H9 (cell line): ENCODE measurements around the gene NEUROG1. TPM values are rescaled to one million over a fixed set of nuclear protein-coding genes. Genes with fewer than 3 reads are reported as not detected.

Source experiments
- DNase-seq: peaks from one replicate; pipeline ENCODE4 v3.0.0-alpha.2; 2017
- H2AFZ ChIP-seq: one replicate; pipeline ENCODE4 v1.6.1; 2013; ENCODE audit warnings: mild to moderate bottlenecking, low read length, control low read depth, moderate library complexity
- H2AK5ac ChIP-seq: 2 replicates; pipeline ENCODE4 v1.6.1; 2013; ENCODE audit warnings: low read length, control low read depth, mixed read lengths; ENCODE audit not compliant: insufficient read length
- H2BK120ac ChIP-seq: one replicate; pipeline ENCODE4 v1.6.1; 2013; ENCODE audit warnings: low read depth, mild to moderate bottlenecking, low read length, control low read depth, inconsistent platforms; ENCODE audit not compliant: poor library complexity, severe bottlenecking
- H2BK12ac ChIP-seq: 2 replicates; pipeline ENCODE4 v1.6.1; 2013; ENCODE audit warnings: low read length, control low read depth, mixed read lengths, low read depth; ENCODE audit not compliant: insufficient read length
- H2BK15ac ChIP-seq: 2 replicates; pipeline ENCODE4 v1.6.1; 2013; ENCODE audit warnings: low read depth, low read length, control low read depth
- H2BK20ac ChIP-seq: one replicate; pipeline ENCODE4 v1.6.1; 2013; ENCODE audit warnings: low read depth, mild to moderate bottlenecking, low read length, control low read depth, inconsistent platforms; ENCODE audit not compliant: poor library complexity, severe bottlenecking
- H2BK5ac ChIP-seq: 2 replicates; pipeline ENCODE4 v1.6.1; 2013; ENCODE audit warnings: low read length, control low read depth, mixed read lengths; ENCODE audit not compliant: insufficient read length
- H3K14ac ChIP-seq: 2 replicates; pipeline ENCODE4 v1.6.1; 2013; ENCODE audit warnings: low read length, control low read depth; ENCODE audit not compliant: insufficient read depth
- H3K18ac ChIP-seq: 2 replicates; pipeline ENCODE4 v1.6.1; 2013; ENCODE audit warnings: low read depth, mild to moderate bottlenecking, mixed read lengths, low read length, control low read depth; ENCODE audit not compliant: insufficient read length
- H3K23ac ChIP-seq: 2 replicates; pipeline ENCODE4 v1.6.1; 2013; ENCODE audit warnings: low read length, control low read depth, mixed read lengths, low read depth; ENCODE audit not compliant: insufficient read length
- H3K23me2 ChIP-seq: 2 replicates; pipeline ENCODE4 v1.6.1; 2013; ENCODE audit warnings: low read depth, mild to moderate bottlenecking, mixed read lengths, low read length, control low read depth; ENCODE audit not compliant: insufficient read length, poor library complexity, severe bottlenecking
- H3K27ac ChIP-seq: 2 replicates; pipeline ENCODE4 v1.5.1; 2013; ENCODE audit warnings: low read length, control low read depth, mixed read lengths, low read depth; ENCODE audit not compliant: insufficient read length
- H3K27me3 ChIP-seq: 2 replicates; pipeline ENCODE4 v1.6.1; 2013; ENCODE audit warnings: low read length, control low read depth, inconsistent platforms; ENCODE audit not compliant: insufficient read depth
- H3K4ac ChIP-seq: 2 replicates; pipeline ENCODE4 v1.6.1; 2013; ENCODE audit warnings: low read depth, mild to moderate bottlenecking, control low read depth, inconsistent platforms, low read length, moderate library complexity
- H3K4me1 ChIP-seq: 2 replicates; pipeline ENCODE4 v1.6.1; 2013; ENCODE audit warnings: low read length, control low read depth, inconsistent platforms; ENCODE audit not compliant: insufficient read depth
- H3K4me2 ChIP-seq: 2 replicates; pipeline ENCODE4 v1.6.1; 2013; ENCODE audit warnings: low read length, control low read depth, mixed read lengths; ENCODE audit not compliant: insufficient read length, insufficient read depth
- H3K56ac ChIP-seq: 2 replicates; pipeline ENCODE4 v1.6.1; 2013; ENCODE audit warnings: low read depth, mild to moderate bottlenecking, mixed read lengths, low read length, control low read depth; ENCODE audit not compliant: insufficient read length
- H3K79me1 ChIP-seq: 2 replicates; pipeline ENCODE4 v1.6.1; 2013; ENCODE audit warnings: low read depth, mild to moderate bottlenecking, moderate library complexity, low read length, control low read depth, inconsistent platforms; ENCODE audit not compliant: insufficient read depth, poor library complexity, severe bottlenecking
- H3K79me2 ChIP-seq: 2 replicates; pipeline ENCODE4 v1.6.1; 2013; ENCODE audit warnings: low read length, control low read depth, inconsistent platforms; ENCODE audit not compliant: insufficient read depth
- H3K9ac ChIP-seq: 2 replicates; pipeline ENCODE4 v1.6.1; 2013; ENCODE audit warnings: low read length, control low read depth, mixed read lengths; ENCODE audit not compliant: insufficient read length; ENCODE audit errors: extremely low read depth
- H3K9me3 ChIP-seq: one replicate; pipeline ENCODE4 v1.6.1; 2013; ENCODE audit warnings: low read depth, low read length, inconsistent platforms; ENCODE audit not compliant: control insufficient read depth
- H3T11ph ChIP-seq: one replicate; pipeline ENCODE4 v1.6.1; 2013; ENCODE audit warnings: mild to moderate bottlenecking, low read length, control low read depth, inconsistent platforms
- H4K20me1 ChIP-seq: one replicate; pipeline ENCODE4 v1.6.1; 2013; ENCODE audit not compliant: control insufficient read depth, insufficient read length, insufficient read depth
- H4K5ac ChIP-seq: 2 replicates; pipeline ENCODE4 v1.6.1; 2013; ENCODE audit warnings: low read depth, mild to moderate bottlenecking, mixed read lengths, low read length, control low read depth; ENCODE audit not compliant: insufficient read length
- H4K8ac ChIP-seq: replicated peaks from 2 replicates; pipeline ENCODE4 v1.6.1; 2013; ENCODE audit warnings: low read length, control low read depth, mixed read lengths, low read depth; ENCODE audit not compliant: insufficient read length
- H4K91ac ChIP-seq: 2 replicates; pipeline ENCODE4 v1.6.1; 2013; ENCODE audit warnings: low read depth, mild to moderate bottlenecking, moderate library complexity, mixed read lengths, low read length, control low read depth; ENCODE audit not compliant: insufficient read length
- H3K27ac Mint-ChIP-seq, 3 experiments: 2 replicates in 2 of 3; 3 replicates in 1 of 3; pipeline ENCODE4 v1.8.0; 2020 to 2021; ENCODE audit warnings: mixed read lengths in 3 of 3, mild to moderate bottlenecking in 1 of 3, moderate library complexity in 1 of 3
- H3K27me3 Mint-ChIP-seq: 2 replicates; pipeline ENCODE4 v1.8.0; 2021; ENCODE audit warnings: low read depth, mild to moderate bottlenecking, moderate library complexity, mixed read lengths
- H3K36me3 Mint-ChIP-seq, 3 experiments: 2 replicates in 2 of 3; 3 replicates in 1 of 3; pipeline ENCODE4 v1.8.0; 2020 to 2021; ENCODE audit warnings: low read depth in 3 of 3, mixed read lengths in 3 of 3; ENCODE audit not compliant: insufficient read depth in 1 of 3
- H3K4me1 Mint-ChIP-seq, 2 experiments: 2 replicates each; pipeline ENCODE4 v1.8.0; 2020; ENCODE audit warnings: mixed read lengths in 2 of 2
- H3K4me3 Mint-ChIP-seq, 2 experiments: 2 replicates in 1 of 2; 3 replicates in 1 of 2; pipeline ENCODE4 v1.8.0; 2020 to 2021; ENCODE audit warnings: mild to moderate bottlenecking in 2 of 2, mixed read lengths in 2 of 2, moderate library complexity in 1 of 2
- H3K9me3 Mint-ChIP-seq, 2 experiments: 2 replicates in 1 of 2; 3 replicates in 1 of 2; pipeline ENCODE4 v1.8.0; 2020; ENCODE audit warnings: mild to moderate bottlenecking in 2 of 2, mixed read lengths in 2 of 2, moderate library complexity in 1 of 2
- CTCF ChIP-seq: fragments of 200-600 bp; sonication (generic); conservative IDR thresholded peaks from 3 replicates; pipeline ENCODE4 v1.8.0; 2021; ENCODE audit warnings: antibody characterized with exemption, mild to moderate bottlenecking
- WGBS: extraction: QIAGEN DNeasy Blood & Tissue Kit; methylation state at CpG from one replicate; pipeline ENCODE4 v1.1.7; 2013; ENCODE audit warnings: missing lambda C conversion rate, low lambda C conversion rate, mixed read lengths; ENCODE audit not compliant: insufficient read length; ENCODE audit errors: extremely low coverage; 5-methylcytosine and 5-hydroxymethylcytosine counted together
- total RNA-seq: library from RNA; stranded (reverse); gene quantifications from 2 replicates; pipeline ENCODE4 v1.2.1, GENCODE V29; 2021

Gene NEUROG1
- total RNA-seq, 1 experiment from 2014 or later, result not detected

GRCh38 chr5:135490245-135491037 lies 45.3 kb downstream of the NEUROG1 start:
- Histone ChIP-seq H3K9me3 (no peaks in the 10 kb centered on the region), H2BK120ac (no peak overlapping the region), H3K56ac (no peak overlapping the region), H2BK5ac (no peak overlapping the region), H2BK20ac (no peak overlapping the region), H4K8ac (no peak overlapping the region), H3K9ac (no peak overlapping the region), H3K4ac (no peak overlapping the region), H3K4me1 (peaks cover 2% of the 10 kb centered on the region; the same call in 1 of the 2 replicates), H3K4me2 (peak overlapping the region; percentile 46), H4K91ac (no peak overlapping the region), H3K27me3 (peaks cover 93% of the 10 kb centered on the region), H3K23me2 (peaks cover 24% of the 10 kb centered on the region), H3K18ac (no peak overlapping the region), H2AFZ (no peak overlapping the region), H3K27ac (no peak overlapping the region), H2BK15ac (no peak overlapping the region), H3T11ph (no peak overlapping the region), H3K14ac (no peak overlapping the region; the same call in 1 of the 2 replicates), H4K5ac (no peak overlapping the region), H4K20me1 (no peaks in the 10 kb centered on the region), H2AK5ac (no peak overlapping the region), H2BK12ac (no peak overlapping the region), H3K23ac (no peak overlapping the region), H3K79me1 (no peaks in the 10 kb centered on the region), H3K79me2 (no peaks in the 10 kb centered on the region)
- no peak for TF ChIP-seq CTCF
- Mint-ChIP-seq H3K4me3 (peak overlapping the region; percentile 52 to 84), H3K27ac (no peak overlapping the region), H3K36me3 (0 out of 7 replicates have a peak, but pooled peaks cover 0 to 2% (median 0%) of the 10 kb centered on the region in 3 experiments), H3K4me1 (peaks cover 43 to 59% of the 10 kb centered on the region in 2 experiments), H3K9me3 (peaks cover 2 to 7% of the 10 kb centered on the region in 2 experiments; a peak in 2 of 5 replicates), H3K27me3 (no peaks in the 10 kb centered on the region)
- no peak for DNase-seq
- no CpG with 5 or more reads among the region's 49 CpGs for WGBS
